Measurements from ENCODE around the gene KAT6B. TPM values are rescaled to one million over a fixed set of nuclear protein-coding genes. Genes with fewer than 3 reads are reported as not detected.

The KAT6B gene
- total RNA-seq, 2 donors from 2014 or later, result 28.0 to 97.8 TPM

- Histone ChIP-seq H3K9me3 (no peaks in the 10 kb centered on the region), H3K27me3 (replicated peaks; ENCODE audit: insufficient read depth) (no peaks in the 10 kb centered on the region), H3K4me1 (replicated peaks) (no peaks in the 10 kb centered on the region), H3K27ac (no peak overlapping the region), H3K36me3 (no peaks in the 10 kb centered on the region), H3K4me3 (no peak overlapping the region)
- no peak for DNase-seq (ENCODE audit: low spot score)
- intact Hi-C loops (cut with DNase I), result no loop called here
- WGBS, result 97% methylated on average over 4 of the region's 4 CpGs
- TF ChIP-seq POLR2A (IDR thresholded peaks at IDR 0.05), result no peak
- TF ChIP-seq CTCF (IDR thresholded peaks at IDR 0.05), result no peak
- TF ChIP-seq POLR2AphosphoS5 (IDR thresholded peaks at IDR 0.05), result no peak
These were observed 143.1 kb downstream of the KAT6B start for GRCh38 chr10:74969530-74969929.

- no peaks in the 10 kb centered on the region for H3K36me3 ChIP-seq
- no peak overlapping the region for H3K4me3 ChIP-seq
- no peaks in the 10 kb centered on the region for H3K4me1 ChIP-seq (replicated peaks)
- no peaks in the 10 kb centered on the region for H3K9me3 ChIP-seq
- 35% methylated on average over 2 of the region's 2 CpGs for WGBS
- intact Hi-C loops (cut with DNase I), result no loop called here
- no peak overlapping the region for H3K27ac ChIP-seq
- no peak for DNase-seq (ENCODE audit: low spot score)
- TF ChIP-seq POLR2AphosphoS5 (IDR thresholded peaks at IDR 0.05) (no peak), POLR2A (IDR thresholded peaks at IDR 0.05) (no peak), CTCF (IDR thresholded peaks at IDR 0.05) (no peak)
- no peaks in the 10 kb centered on the region for H3K27me3 ChIP-seq (replicated peaks; ENCODE audit: insufficient read depth)
These were observed 147.5 kb downstream of the KAT6B start for GRCh38 chr10:74973741-74974392.

GRCh38 chr10:74975758-74976157 lies 149.4 kb downstream of the KAT6B start:
- no peak overlapping the region for H3K4me3 ChIP-seq
- intact Hi-C loops (cut with DNase I), result no loop called here
- no peaks in the 10 kb centered on the region for H3K27me3 ChIP-seq (replicated peaks; ENCODE audit: insufficient read depth)
- H3K36me3 ChIP-seq, result no peaks in the 10 kb centered on the region
- no peak for DNase-seq (ENCODE audit: low spot score)
- H3K27ac ChIP-seq, result no peak overlapping the region
- no peaks in the 10 kb centered on the region for H3K4me1 ChIP-seq (replicated peaks)
- H3K9me3 ChIP-seq, result no peaks in the 10 kb centered on the region
- 87% methylated on average over 9 of the region's 9 CpGs for WGBS
- TF ChIP-seq POLR2AphosphoS5 (IDR thresholded peaks at IDR 0.05) (no peak), CTCF (IDR thresholded peaks at IDR 0.05) (no peak), POLR2A (IDR thresholded peaks at IDR 0.05) (no peak)

- Histone ChIP-seq H3K27me3 (replicated peaks; ENCODE audit: insufficient read depth) (no peaks in the 10 kb centered on the region), H3K27ac (no peak overlapping the region), H3K36me3 (no peaks in the 10 kb centered on the region), H3K4me3 (no peak overlapping the region), H3K4me1 (replicated peaks) (no peaks in the 10 kb centered on the region), H3K9me3 (no peaks in the 10 kb centered on the region)
- intact Hi-C loops (cut with DNase I), result no loop called here
- 97% methylated on average over 6 of the region's 6 CpGs for WGBS
- TF ChIP-seq CTCF (IDR thresholded peaks at IDR 0.05) (no peak), POLR2AphosphoS5 (IDR thresholded peaks at IDR 0.05) (no peak), POLR2A (IDR thresholded peaks at IDR 0.05) (no peak)
- no peak for DNase-seq (ENCODE audit: low spot score)
These were observed 150.2 kb downstream of the KAT6B start for GRCh38 chr10:74976565-74976964.

- Histone ChIP-seq H3K27ac (no peak overlapping the region), H3K4me3 (no peak overlapping the region), H3K9me3 (no peaks in the 10 kb centered on the region), H3K4me1 (replicated peaks) (no peaks in the 10 kb centered on the region), H3K27me3 (replicated peaks; ENCODE audit: insufficient read depth) (no peaks in the 10 kb centered on the region), H3K36me3 (no peaks in the 10 kb centered on the region)
- TF ChIP-seq POLR2AphosphoS5 (IDR thresholded peaks at IDR 0.05), result no peak
- TF ChIP-seq CTCF (IDR thresholded peaks at IDR 0.05), result no peak
- TF ChIP-seq POLR2A (IDR thresholded peaks at IDR 0.05), result no peak
- DNase-seq (ENCODE audit: low spot score), result no peak
- intact Hi-C loops (cut with DNase I), result no loop called here
- 81% methylated on average over 2 of the region's 2 CpGs for WGBS
These were observed 150.7 kb downstream of the KAT6B start for GRCh38 chr10:74977072-74977471.

Measured in prostate gland (tissue), 2 donors.